Liver (tissue), 9 donors: ENCODE data around the gene MFAP5. TPM values are rescaled to one million over a fixed set of nuclear protein-coding genes. Genes with fewer than 3 reads are reported as not detected.

Experiments used
- DNase-seq: peaks from one replicate; pipeline ENCODE4 v3.0.0-alpha.2; 2017; ENCODE audit warnings: low spot score
- H3K27ac ChIP-seq, 2 donors: one replicate each; pipeline ENCODE4 v1.7.0; 2013; ENCODE audit warnings: inconsistent platforms in 2 of 2, low read length in 2 of 2, control low read depth in 1 of 2, low read depth in 1 of 2, mild to moderate bottlenecking in 1 of 2
- H3K27me3 ChIP-seq, 4 donors: one replicate each; pipeline versions ENCODE4 v1.6.1 to v1.7.0; 2013; ENCODE audit warnings: low read length in 3 of 4, inconsistent platforms in 1 of 4, mild to moderate bottlenecking in 1 of 4, moderate library complexity in 1 of 4; ENCODE audit not compliant: control insufficient read depth in 4 of 4, insufficient read depth in 4 of 4
- H3K36me3 ChIP-seq, 4 donors: one replicate each; pipeline versions ENCODE4 v1.6.1 to v1.7.0; 2013; ENCODE audit warnings: low read length in 3 of 4, mild to moderate bottlenecking in 3 of 4, low read depth in 1 of 4, moderate library complexity in 1 of 4; ENCODE audit not compliant: control insufficient read depth in 4 of 4, insufficient read depth in 3 of 4
- H3K4me1 ChIP-seq, 4 donors: one replicate each; pipeline versions ENCODE4 v1.6.1 to v1.7.0; 2013; ENCODE audit warnings: low read length in 3 of 4, mild to moderate bottlenecking in 3 of 4, moderate library complexity in 1 of 4; ENCODE audit not compliant: control insufficient read depth in 4 of 4, insufficient read depth in 4 of 4
- H3K4me3 ChIP-seq, 3 donors: one replicate each; pipeline versions ENCODE4 v1.6.1 to v1.7.0; 2013; ENCODE audit warnings: low read length in 3 of 3, control low read depth in 1 of 3, low read depth in 1 of 3, mild to moderate bottlenecking in 1 of 3
- H3K9ac ChIP-seq, 2 donors: one replicate each; pipeline ENCODE4 v1.7.0; 2013; ENCODE audit warnings: low read length in 2 of 2, mild to moderate bottlenecking in 2 of 2, moderate library complexity in 2 of 2, control low read depth in 1 of 2, low read depth in 1 of 2
- H3K9me3 ChIP-seq, 4 donors: one replicate each; pipeline versions ENCODE4 v1.6.1 to v1.7.0; 2013; ENCODE audit warnings: low read length in 3 of 4; ENCODE audit not compliant: control insufficient read depth in 4 of 4
- EGR1 ChIP-seq, 2 donors: IDR thresholded peaks; 2 replicates each; pipeline ENCODE4 v1.6.1; 2016 to 2018; ENCODE audit warnings: antibody characterized with exemption in 2 of 2, low read depth in 2 of 2
- FOXA1 ChIP-seq: IDR thresholded peaks from 2 replicates; pipeline ENCODE4 v1.6.1; 2016; ENCODE audit warnings: antibody characterized with exemption
- FOXA2 ChIP-seq: IDR thresholded peaks from 2 replicates; pipeline ENCODE4 v1.6.1; 2016; ENCODE audit warnings: antibody characterized with exemption
- GABPA ChIP-seq, 2 donors: IDR thresholded peaks in 1 of 2; conservative IDR thresholded peaks in 1 of 2; 2 replicates each; pipeline ENCODE4 v1.6.1; 2016; ENCODE audit warnings: antibody characterized with exemption in 2 of 2, mild to moderate bottlenecking in 1 of 2, moderate library complexity in 1 of 2
- JUND ChIP-seq, 2 donors: IDR thresholded peaks; 2 replicates each; pipeline ENCODE4 v1.6.1; 2016; ENCODE audit warnings: antibody characterized with exemption in 2 of 2
- MAX ChIP-seq: IDR thresholded peaks from 2 replicates; pipeline ENCODE4 v1.6.1; 2016; ENCODE audit warnings: antibody characterized with exemption
- NR2F2 ChIP-seq: IDR thresholded peaks from 2 replicates; pipeline ENCODE4 v1.6.1; 2016; ENCODE audit warnings: antibody characterized with exemption
- RAD21 ChIP-seq, 2 donors: IDR thresholded peaks; 2 replicates each; pipeline ENCODE4 v1.6.1; 2016; ENCODE audit warnings: antibody characterized with exemption in 2 of 2, mild to moderate bottlenecking in 2 of 2
- RXRA ChIP-seq, 2 donors: IDR thresholded peaks; 2 replicates each; pipeline ENCODE4 v1.6.1; 2017 to 2018; ENCODE audit warnings: antibody characterized with exemption in 2 of 2, mild to moderate bottlenecking in 1 of 2
- SP1 ChIP-seq: IDR thresholded peaks from 2 replicates; pipeline ENCODE4 v1.6.1; 2018; ENCODE audit warnings: antibody characterized with exemption, mild to moderate bottlenecking
- TAF1 ChIP-seq: conservative IDR thresholded peaks from 2 replicates; pipeline ENCODE4 v1.6.1; 2016; ENCODE audit warnings: antibody characterized with exemption, mild to moderate bottlenecking
- YY1 ChIP-seq: IDR thresholded peaks from 2 replicates; pipeline ENCODE4 v1.6.1; 2016; ENCODE audit warnings: antibody characterized with exemption, mild to moderate bottlenecking
- WGBS: extraction: QIAGEN DNeasy Blood & Tissue Kit; methylation state at CpG from one replicate; pipeline ENCODE4 v1.1.7; 2013; 5-methylcytosine and 5-hydroxymethylcytosine counted together
- polyA plus RNA-seq, 2 donors: library from polyadenylated mRNA; stranded (reverse) in 1 of 2; unstranded in 1 of 2; fragments of 200-250 nt in 1 of 2; fragments of >200 nt in 1 of 2; fragmentation: Nextera tagmentation in 1 of 2; extraction: Ambion mirVana in 1 of 2; gene quantifications; one replicate each; pipeline versions ENCODE4 v1.2.1 to v1.2.3, GENCODE V29; 2013 to 2015
- total RNA-seq, 2 donors: library from RNA; depleted of rRNA; stranded (reverse); fragments of >200 nt; gene quantifications; one replicate each; pipeline ENCODE4 v1.2.3, GENCODE V29; 2014
- TF ChIP-seq, protein P1 (sequence below): IDR thresholded peaks from 2 replicates; pipeline ENCODE4 v1.6.1; 2016; ENCODE audit warnings: antibody characterized with exemption
- TF ChIP-seq, protein P2 (sequence below): fragments of 150-350 bp; IDR thresholded peaks from 2 replicates; pipeline ENCODE4 v1.5.1; 2017; ENCODE audit warnings: improper control_type of control experiment, low read depth, low read length; ENCODE audit not compliant: missing input control
- donor health status: healthy.
- donor health status: healthy.
- donor health status: healthy.
- donor health status: healthy.
- donor health status: healthy.

MFAP5 gene
- total and polyA plus RNA-seq, 4 donors: 0.20 to 0.42 TPM; not detected in 2

DNA sequence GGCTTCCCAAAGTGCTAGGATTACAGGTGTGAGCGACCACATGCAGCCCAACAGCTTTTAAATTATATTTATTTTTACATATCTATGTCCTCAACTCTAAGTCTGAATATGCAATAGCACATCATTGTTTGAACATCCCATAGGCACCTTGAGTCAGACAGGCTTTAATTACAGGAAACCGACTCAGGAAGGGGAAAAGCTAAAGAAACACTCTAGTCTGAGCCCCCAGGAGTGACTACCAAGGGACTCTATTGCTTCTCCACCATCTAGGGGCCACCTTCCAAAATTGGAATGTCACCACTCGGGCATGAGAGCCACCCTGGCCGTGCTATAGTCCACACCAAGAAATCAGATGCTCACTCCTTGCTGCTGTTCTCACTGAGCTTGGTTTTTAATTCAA, 14.0 kb upstream of the MFAP5 start:
- Histone ChIP-seq H3K27ac (no peak overlapping the region), H3K4me3 (no peak overlapping the region), H3K27me3 (no peaks in the 10 kb centered on the region), H3K9ac (no peak overlapping the region), H3K4me1 (peaks cover 0 to 2% (median 0%) of the 10 kb centered on the region in 4 donors), H3K9me3 (no peaks in the 10 kb centered on the region), H3K36me3 (no peaks in the 10 kb centered on the region)
- TF ChIP-seq FOXA2: no peak
- TF ChIP-seq GABPA (IDR thresholded peaks at IDR 0.05 in 1 of 2, conservative IDR thresholded peaks at IDR 0.05 in 1 of 2): no peak
- no peak for TF ChIP-seq SP1
- 81% methylated on average over 4 of the region's 4 CpGs for WGBS
- no peak for DNase-seq

GRCh38 chr12:8675591-8676036, 13.0 kb upstream of the MFAP5 start:
- DNase-seq: no peak
- TF ChIP-seq RXRA (IDR thresholded peaks at IDR 0.05) (no peak), RAD21 (IDR thresholded peaks at IDR 0.05) (no peak), MAX (no peak), YY1 (no peak), EGR1 (IDR thresholded peaks at IDR 0.05; ENCODE audit: low read depth in 2 of 2) (no peak), TAF1 (no peak), FOXA1 (no peak), GABPA (IDR thresholded peaks at IDR 0.05 in 1 of 2, conservative IDR thresholded peaks at IDR 0.05 in 1 of 2) (no peak), NR2F2 (no peak), JUND (IDR thresholded peaks at IDR 0.05) (no peak)
- TF ChIP-seq, protein P1, sequence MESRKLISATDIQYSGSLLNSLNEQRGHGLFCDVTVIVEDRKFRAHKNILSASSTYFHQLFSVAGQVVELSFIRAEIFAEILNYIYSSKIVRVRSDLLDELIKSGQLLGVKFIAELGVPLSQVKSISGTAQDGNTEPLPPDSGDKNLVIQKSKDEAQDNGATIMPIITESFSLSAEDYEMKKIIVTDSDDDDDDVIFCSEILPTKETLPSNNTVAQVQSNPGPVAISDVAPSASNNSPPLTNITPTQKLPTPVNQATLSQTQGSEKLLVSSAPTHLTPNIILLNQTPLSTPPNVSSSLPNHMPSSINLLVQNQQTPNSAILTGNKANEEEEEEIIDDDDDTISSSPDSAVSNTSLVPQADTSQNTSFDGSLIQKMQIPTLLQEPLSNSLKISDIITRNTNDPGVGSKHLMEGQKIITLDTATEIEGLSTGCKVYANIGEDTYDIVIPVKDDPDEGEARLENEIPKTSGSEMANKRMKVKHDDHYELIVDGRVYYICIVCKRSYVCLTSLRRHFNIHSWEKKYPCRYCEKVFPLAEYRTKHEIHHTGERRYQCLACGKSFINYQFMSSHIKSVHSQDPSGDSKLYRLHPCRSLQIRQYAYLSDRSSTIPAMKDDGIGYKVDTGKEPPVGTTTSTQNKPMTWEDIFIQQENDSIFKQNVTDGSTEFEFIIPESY: no peak
- TF ChIP-seq, protein P2, sequence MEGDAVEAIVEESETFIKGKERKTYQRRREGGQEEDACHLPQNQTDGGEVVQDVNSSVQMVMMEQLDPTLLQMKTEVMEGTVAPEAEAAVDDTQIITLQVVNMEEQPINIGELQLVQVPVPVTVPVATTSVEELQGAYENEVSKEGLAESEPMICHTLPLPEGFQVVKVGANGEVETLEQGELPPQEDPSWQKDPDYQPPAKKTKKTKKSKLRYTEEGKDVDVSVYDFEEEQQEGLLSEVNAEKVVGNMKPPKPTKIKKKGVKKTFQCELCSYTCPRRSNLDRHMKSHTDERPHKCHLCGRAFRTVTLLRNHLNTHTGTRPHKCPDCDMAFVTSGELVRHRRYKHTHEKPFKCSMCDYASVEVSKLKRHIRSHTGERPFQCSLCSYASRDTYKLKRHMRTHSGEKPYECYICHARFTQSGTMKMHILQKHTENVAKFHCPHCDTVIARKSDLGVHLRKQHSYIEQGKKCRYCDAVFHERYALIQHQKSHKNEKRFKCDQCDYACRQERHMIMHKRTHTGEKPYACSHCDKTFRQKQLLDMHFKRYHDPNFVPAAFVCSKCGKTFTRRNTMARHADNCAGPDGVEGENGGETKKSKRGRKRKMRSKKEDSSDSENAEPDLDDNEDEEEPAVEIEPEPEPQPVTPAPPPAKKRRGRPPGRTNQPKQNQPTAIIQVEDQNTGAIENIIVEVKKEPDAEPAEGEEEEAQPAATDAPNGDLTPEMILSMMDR: no peak
- Histone ChIP-seq H3K9ac (no peak overlapping the region), H3K4me1 (peaks cover 0 to 2% (median 0%) of the 10 kb centered on the region in 4 donors), H3K9me3 (no peaks in the 10 kb centered on the region), H3K27ac (no peak overlapping the region), H3K4me3 (no peak overlapping the region), H3K36me3 (no peaks in the 10 kb centered on the region), H3K27me3 (no peaks in the 10 kb centered on the region)
- WGBS: 10% methylated on average over 3 of the region's 3 CpGs

DNA sequence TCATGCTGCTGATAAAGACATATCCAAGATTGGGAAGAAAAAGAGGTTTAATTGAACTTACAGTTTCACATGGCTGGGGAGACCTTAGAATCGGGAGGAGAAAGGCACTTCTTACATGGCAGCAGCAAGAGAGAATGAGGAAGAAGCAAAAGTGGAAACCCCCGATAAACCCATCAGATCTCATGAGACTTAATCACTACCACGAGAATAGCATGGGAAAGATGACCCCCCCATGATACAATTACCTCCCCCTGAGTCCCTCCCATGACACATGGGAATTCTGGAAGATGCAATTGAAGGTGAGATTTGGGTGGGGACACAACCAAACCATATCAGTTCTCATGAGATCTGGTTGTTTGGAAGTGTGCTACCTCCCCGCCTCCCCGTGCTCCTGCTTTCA, 9.8 kb upstream of the MFAP5 start:
- Histone ChIP-seq H3K9me3 (no peaks in the 10 kb centered on the region), H3K27me3 (no peaks in the 10 kb centered on the region), H3K4me1 (peaks cover 0 to 2% (median 0%) of the 10 kb centered on the region in 4 donors), H3K36me3 (no peaks in the 10 kb centered on the region), H3K9ac (no peak overlapping the region), H3K27ac (no peak overlapping the region), H3K4me3 (no peak overlapping the region)
- no peak for TF ChIP-seq FOXA2
- WGBS: 88% methylated on average over 5 of the region's 5 CpGs
- no peak for DNase-seq
